ENCODE data around the gene C6orf15.

C6orf15 gene

DNA sequence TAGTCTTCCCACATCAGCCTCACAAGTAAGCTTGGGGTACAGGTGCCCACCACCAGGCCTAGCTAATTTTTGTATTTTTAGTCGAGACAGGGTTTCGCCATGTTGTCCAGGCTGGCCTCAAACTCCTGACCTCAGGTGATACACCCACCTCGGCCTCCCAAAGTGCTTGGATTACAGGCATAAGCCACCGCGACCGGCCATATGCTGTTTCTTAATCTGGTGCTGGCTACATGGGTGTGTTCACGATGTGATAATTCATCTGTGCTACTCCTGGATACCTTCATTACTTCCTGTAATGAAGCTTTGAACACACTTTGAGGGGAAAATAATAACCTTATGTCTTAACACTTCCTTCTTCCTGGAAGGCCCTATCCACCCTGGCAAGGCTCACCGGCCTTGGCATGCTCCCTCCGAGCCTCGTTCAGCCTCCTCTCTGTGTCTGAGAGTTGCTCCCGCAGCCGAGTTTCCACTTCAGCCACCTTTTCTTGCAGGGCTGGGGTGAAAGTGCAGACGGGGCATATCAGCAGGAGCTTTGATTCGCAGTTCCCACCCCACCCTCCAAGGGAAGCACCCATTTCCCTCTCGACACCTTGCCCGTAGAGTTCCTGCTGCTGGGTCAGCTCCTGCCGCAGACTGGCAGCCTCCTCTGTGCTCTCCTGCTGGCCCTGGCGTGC, 32.1 kb upstream of the C6orf15 start:
- in situ Hi-C loops (cut with MboI; ENCODE audit: low sequenced_read_pairs, unreplicated experiment), result no loop called here
- no peak for DNase-seq (ENCODE audit: low spot score)
- TF ChIP-seq CTCF (IDR thresholded peaks at IDR 0.05; ENCODE audit: borderline replicate concordance, control extremely low read depth, extremely low read depth, insufficient read depth, missing control alignments), result no peak

- in situ Hi-C loops (cut with MboI; ENCODE audit: low sequenced_read_pairs, unreplicated experiment), result no loop called here
- no peak for TF ChIP-seq CTCF (IDR thresholded peaks at IDR 0.05; ENCODE audit: borderline replicate concordance, control extremely low read depth, extremely low read depth, insufficient read depth, missing control alignments)
- no peak for DNase-seq (ENCODE audit: low spot score)
Observed at GRCh38 chr6:31143148-31143547, 30.8 kb upstream of the C6orf15 start.

DNA sequence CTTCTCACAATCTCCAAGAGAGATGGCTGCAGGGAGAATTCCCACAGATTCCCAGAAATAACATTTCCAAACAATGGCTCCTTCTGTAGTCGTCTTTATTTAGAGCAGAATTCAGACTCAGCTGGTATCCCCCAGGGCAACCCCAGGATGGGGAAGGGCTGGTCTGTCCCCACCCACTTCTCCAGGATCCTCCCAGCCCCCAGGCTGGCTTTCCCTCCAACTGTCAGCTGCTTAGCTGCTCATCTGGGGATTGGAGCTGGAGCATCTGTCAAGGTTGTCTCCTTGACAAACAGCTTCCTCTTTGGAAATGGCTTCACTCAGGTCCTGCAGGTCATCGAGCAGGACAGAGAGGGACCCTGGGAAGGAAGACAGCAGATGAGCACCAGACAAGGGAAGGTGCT, 30.0 kb upstream of the C6orf15 start:
- DNase-seq (ENCODE audit: low spot score), result no peak
- in situ Hi-C loops (cut with MboI; ENCODE audit: low sequenced_read_pairs, unreplicated experiment), result no loop called here
- no peak for TF ChIP-seq CTCF (IDR thresholded peaks at IDR 0.05; ENCODE audit: borderline replicate concordance, control extremely low read depth, extremely low read depth, insufficient read depth, missing control alignments)

- in situ Hi-C loops (cut with MboI; ENCODE audit: low sequenced_read_pairs, unreplicated experiment), result no loop called here
- no peak for DNase-seq (ENCODE audit: low spot score)
- TF ChIP-seq CTCF (IDR thresholded peaks at IDR 0.05; ENCODE audit: borderline replicate concordance, control extremely low read depth, extremely low read depth, insufficient read depth, missing control alignments), result no peak
Observed at GRCh38 chr6:31140643-31141042, 28.3 kb upstream of the C6orf15 start.

DNA sequence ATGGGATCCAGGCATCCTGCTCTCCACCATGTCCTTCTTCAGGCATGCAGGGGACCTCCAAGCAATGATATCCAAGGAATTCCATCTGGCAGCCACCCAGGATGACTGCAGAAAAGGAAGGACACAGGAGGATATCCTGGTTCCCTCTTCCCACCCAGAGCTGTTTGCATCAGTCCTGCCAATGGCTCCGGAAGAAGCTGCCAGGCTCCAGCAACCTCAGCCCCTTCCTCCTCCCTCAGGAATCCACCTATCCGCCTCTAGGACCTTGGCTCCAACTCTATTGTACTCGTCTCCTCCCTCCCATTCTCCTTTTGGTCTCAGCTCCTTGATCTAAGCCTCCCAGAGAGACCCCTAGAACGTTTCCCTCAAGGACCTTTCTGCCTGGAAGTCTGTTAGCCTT, 27.2 kb upstream of the C6orf15 start:
- TF ChIP-seq CTCF (IDR thresholded peaks at IDR 0.05; ENCODE audit: borderline replicate concordance, control extremely low read depth, extremely low read depth, insufficient read depth, missing control alignments), result no peak
- no peak for DNase-seq (ENCODE audit: low spot score)
- in situ Hi-C loops (cut with MboI; ENCODE audit: low sequenced_read_pairs, unreplicated experiment), result loop anchor here (5.0 kb wide), 2 partner anchors 53 to 228 kb away; no protein-coding TSS in a partner anchor

DNA sequence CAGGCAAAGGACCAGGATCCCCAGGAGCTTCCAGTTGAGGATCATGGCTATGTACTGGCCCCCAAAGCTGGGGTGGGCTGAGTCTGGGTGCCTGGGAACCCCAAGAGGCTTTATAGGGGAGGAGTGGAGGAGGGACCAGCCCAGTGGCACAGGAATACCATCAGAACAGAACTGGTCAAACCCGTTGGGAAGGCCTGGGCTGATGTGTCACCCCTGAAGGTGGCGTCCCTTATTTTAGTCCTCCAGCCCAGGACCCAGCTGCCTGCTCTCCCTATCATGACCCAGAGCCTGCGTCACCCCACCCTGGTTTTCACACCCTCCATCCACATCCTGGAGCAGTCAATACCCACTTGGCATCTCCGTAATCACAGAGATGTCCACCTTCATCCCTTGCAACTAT, 26.6 kb upstream of the C6orf15 start, which contains the start of gene PSORS1C2:
Gene PSORS1C2, minus strand, starts transcription at position 85 of the 400 bp plus-strand sequence. Its CDS starts 40 bp downstream, at position 45.
- in situ Hi-C loops (cut with MboI; ENCODE audit: low sequenced_read_pairs, unreplicated experiment), result loop anchor here (5.0 kb wide), 2 partner anchors 53 to 228 kb away; no protein-coding TSS in a partner anchor
- TF ChIP-seq CTCF (IDR thresholded peaks at IDR 0.05; ENCODE audit: borderline replicate concordance, control extremely low read depth, extremely low read depth, insufficient read depth, missing control alignments), result no peak
- no peak for DNase-seq (ENCODE audit: low spot score)

Measured in GM13976 (cell line).